SJSA1 (cell line): ENCODE results near the gene TRAPPC2L. TPM values are rescaled to one million over a fixed set of nuclear protein-coding genes. Genes with fewer than 3 reads are reported as not detected.
"Not testable (repeated sequence)": the region's sequence is repeated elsewhere in the genome, so short reads cannot be mapped to it uniquely, and the experiment has no call there.

Experiments used
- DNase-seq, 2 experiments: peaks; one replicate each; pipeline ENCODE4 v3.0.0-alpha.2; 2015 to 2020; ENCODE audit warnings: low spot score in 2 of 2, low read depth in 1 of 2
- H3K27ac ChIP-seq: fragments of 250-450 bp; sonication (Bioruptor Pico); 2 replicates; pipeline ENCODE4 v1.5.1; 2020; ENCODE audit warnings: mild to moderate bottlenecking, moderate library complexity
- H3K27me3 ChIP-seq: fragments of 250-450 bp; sonication (Bioruptor Pico); replicated peaks from 2 replicates; pipeline ENCODE4 v1.5.1; 2020; ENCODE audit warnings: mild to moderate bottlenecking, moderate library complexity
- H3K36me3 ChIP-seq: fragments of 250-450 bp; sonication (Bioruptor Pico); 2 replicates; pipeline ENCODE4 v1.5.1; 2020; ENCODE audit warnings: mild to moderate bottlenecking
- H3K4me1 ChIP-seq: fragments of 250-450 bp; sonication (Bioruptor Pico); replicated peaks from 2 replicates; pipeline ENCODE4 v1.6.1; 2021; ENCODE audit warnings: mild to moderate bottlenecking
- H3K4me3 ChIP-seq: fragments of 250-450 bp; sonication (Bioruptor Pico); 2 replicates; pipeline ENCODE4 v1.5.1; 2020; ENCODE audit warnings: mild to moderate bottlenecking
- H3K9me3 ChIP-seq: fragments of 250-450 bp; sonication (Bioruptor Pico); replicated peaks from 2 replicates; pipeline ENCODE4 v1.5.1; 2020; ENCODE audit warnings: mild to moderate bottlenecking
- total RNA-seq: library from RNA; depleted of rRNA; stranded (reverse); fragments of >200 nt; shearing (Covaris generic); gene quantifications from 2 replicates; pipeline ENCODE4 v1.2.3, GENCODE V29; 2014

TRAPPC2L gene
- total RNA-seq, 1 experiment from 2014 or later = 27.5 TPM

GRCh38 chr16:88885693-88886280, 28.9 kb downstream of the TRAPPC2L start:
- no peaks in the 10 kb centered on the region for H3K4me1 ChIP-seq
- no peak overlapping the region for H3K27ac ChIP-seq
- H3K4me3 ChIP-seq = no peak overlapping the region
- no peaks in the 10 kb centered on the region for H3K27me3 ChIP-seq
- no peak for DNase-seq
- H3K36me3 ChIP-seq = no peaks in the 10 kb centered on the region
- H3K9me3 ChIP-seq = no peaks in the 10 kb centered on the region

DNA sequence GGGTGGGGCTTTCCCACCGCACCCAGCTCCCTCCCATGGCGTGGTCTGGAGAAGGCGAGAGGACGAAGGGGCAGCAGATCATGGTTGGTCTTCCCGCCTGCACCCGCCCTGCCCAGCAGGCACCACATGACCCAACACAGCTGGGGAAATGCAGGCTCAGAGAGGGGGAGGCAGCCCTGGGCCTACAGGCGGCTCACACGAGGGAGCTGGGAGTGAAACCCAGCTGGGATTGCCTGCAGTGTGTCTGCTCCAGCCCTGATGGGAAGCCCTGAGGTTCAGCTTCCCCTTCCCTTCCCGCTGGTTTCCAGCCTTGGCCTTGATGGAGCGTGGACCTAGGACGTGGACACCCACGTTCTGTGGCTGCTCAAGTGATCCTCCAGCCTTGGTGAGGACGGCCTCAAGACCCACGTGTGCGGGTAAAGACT, 29.5 kb downstream of the TRAPPC2L start:
- H3K4me1 ChIP-seq = no peaks in the 10 kb centered on the region
- no peak for DNase-seq
- no peaks in the 10 kb centered on the region for H3K36me3 ChIP-seq
- no peak overlapping the region for H3K4me3 ChIP-seq
- no peaks in the 10 kb centered on the region for H3K9me3 ChIP-seq
- H3K27ac ChIP-seq = no peak overlapping the region
- no peaks in the 10 kb centered on the region for H3K27me3 ChIP-seq

GRCh38 chr16:88886845-88887521, 30.1 kb downstream of the TRAPPC2L start:
- H3K4me1 ChIP-seq = no peaks in the 10 kb centered on the region
- no peaks in the 10 kb centered on the region for H3K27me3 ChIP-seq
- DNase-seq = no peak
- no peak overlapping the region for H3K4me3 ChIP-seq
- H3K36me3 ChIP-seq = no peaks in the 10 kb centered on the region
- H3K9me3 ChIP-seq = no peaks in the 10 kb centered on the region
- H3K27ac ChIP-seq = no peak overlapping the region

- H3K4me1 ChIP-seq = no peaks in the 10 kb centered on the region
- H3K27ac ChIP-seq = no peak overlapping the region
Observed at GRCh38 chr16:88888057-88888456, 31.1 kb downstream of the TRAPPC2L start.

DNA sequence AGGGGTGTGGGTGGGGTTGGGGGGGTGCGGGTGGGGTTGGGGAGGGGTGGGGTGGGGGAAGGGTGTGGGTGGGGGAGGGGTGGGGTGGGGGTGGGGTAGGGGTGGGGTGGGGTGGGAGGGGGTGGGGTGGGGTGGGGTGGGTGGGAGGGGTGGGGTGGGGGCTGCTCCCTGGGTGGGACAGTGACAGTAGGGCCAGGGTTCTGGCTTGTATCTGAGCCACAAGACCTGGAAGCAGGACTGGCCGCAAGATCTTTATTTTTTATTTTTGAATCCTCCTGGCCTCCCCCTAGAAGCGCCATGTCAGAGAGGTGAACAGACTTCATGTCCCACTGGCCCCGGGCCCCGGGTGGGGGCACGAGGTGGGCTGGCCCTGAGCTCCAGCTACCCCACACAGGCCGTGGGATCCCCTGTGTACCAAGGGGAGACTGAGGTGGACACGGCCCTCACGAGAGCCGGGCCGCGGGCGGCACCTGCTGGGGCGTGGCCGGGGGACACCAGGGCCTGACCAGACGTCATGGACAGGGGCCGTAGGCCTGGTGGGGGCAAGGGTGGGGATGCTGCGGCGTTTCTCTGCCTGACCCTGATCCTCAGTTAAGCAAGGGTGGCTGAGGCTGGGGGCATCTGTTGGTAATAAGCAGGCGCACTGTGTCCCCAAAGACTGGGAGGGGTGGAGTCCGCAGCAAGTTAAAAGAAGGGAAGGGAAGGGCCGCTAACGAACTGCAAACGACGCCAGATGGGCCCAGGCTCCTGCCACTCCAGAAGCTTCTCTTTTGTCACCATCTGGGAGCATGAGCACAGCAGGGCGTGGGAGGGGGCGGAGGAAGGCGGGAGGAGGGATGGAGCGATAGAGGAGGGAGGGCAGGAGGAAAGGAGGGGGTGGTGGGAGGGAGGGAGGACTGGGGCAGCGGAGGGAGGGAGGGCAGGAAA, 31.8 kb downstream of the TRAPPC2L start:
- Histone ChIP-seq H3K27ac (no peak overlapping the region), H3K9me3 (no peaks in the 10 kb centered on the region), H3K4me3 (no peak overlapping the region), H3K4me1 (no peaks in the 10 kb centered on the region), H3K27me3 (no peaks in the 10 kb centered on the region), H3K36me3 (no peaks in the 10 kb centered on the region)
- DNase-seq = no peak

More at GRCh38 chr16:88888057-88888456, 31.1 kb downstream of the TRAPPC2L start:
- no peak for DNase-seq
- no peak overlapping the region for H3K4me3 ChIP-seq
- no peaks in the 10 kb centered on the region for H3K36me3 ChIP-seq
- no peaks in the 10 kb centered on the region for H3K27me3 ChIP-seq
- no peaks in the 10 kb centered on the region for H3K9me3 ChIP-seq

GRCh38 chr16:88889702-88890352, 32.9 kb downstream of the TRAPPC2L start:
- not testable (repeated sequence) for H3K9me3 ChIP-seq, H3K27me3 ChIP-seq, H3K36me3 ChIP-seq, H3K4me3 ChIP-seq, H3K27ac ChIP-seq, H3K4me1 ChIP-seq, DNase-seq

DNA sequence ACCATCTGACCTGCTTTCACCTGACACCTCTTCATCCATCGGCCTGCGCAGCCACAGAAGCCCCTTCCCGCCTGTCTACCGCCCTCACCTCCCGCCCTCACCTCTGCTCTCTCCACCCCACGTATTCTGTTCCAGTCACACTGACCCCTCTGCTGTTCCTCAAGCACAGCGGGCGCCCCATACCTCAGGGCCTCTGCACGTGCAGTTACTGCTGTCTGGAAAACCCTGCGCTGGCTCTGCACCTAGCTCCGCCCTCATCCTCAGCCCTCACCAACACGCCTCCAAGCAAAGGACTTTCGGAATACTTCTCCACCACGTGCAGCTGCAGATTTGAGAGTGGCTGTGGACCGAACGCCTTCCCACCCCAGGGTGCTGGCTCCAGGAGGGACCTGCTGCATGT, 34.2 kb downstream of the TRAPPC2L start:
- H3K9me3 ChIP-seq = no peaks in the 10 kb centered on the region
- no peak overlapping the region for H3K4me3 ChIP-seq
- no peaks in the 10 kb centered on the region for H3K36me3 ChIP-seq
- DNase-seq = no peak
- no peaks in the 10 kb centered on the region for H3K27me3 ChIP-seq
- H3K4me1 ChIP-seq = no peaks in the 10 kb centered on the region
- no peak overlapping the region for H3K27ac ChIP-seq

- H3K36me3 ChIP-seq = no peaks in the 10 kb centered on the region
- no peak overlapping the region for H3K27ac ChIP-seq
- no peak for DNase-seq
- H3K9me3 ChIP-seq = no peaks in the 10 kb centered on the region
- H3K4me3 ChIP-seq = no peak overlapping the region
- H3K4me1 ChIP-seq = no peaks in the 10 kb centered on the region
- H3K27me3 ChIP-seq = no peaks in the 10 kb centered on the region
Observed at GRCh38 chr16:88892065-88892464, 35.1 kb downstream of the TRAPPC2L start.

GRCh38 chr16:88893127-88893968, 36.4 kb downstream of the TRAPPC2L start:
- Histone ChIP-seq H3K4me1 (no peaks in the 10 kb centered on the region), H3K27ac (no peak overlapping the region), H3K36me3 (no peaks in the 10 kb centered on the region), H3K4me3 (no peak overlapping the region), H3K27me3 (peaks cover 8% of the 10 kb centered on the region), H3K9me3 (no peaks in the 10 kb centered on the region)
- DNase-seq = no peak

- H3K4me3 ChIP-seq, H3K27me3 ChIP-seq, H3K27ac ChIP-seq, H3K36me3 ChIP-seq, DNase-seq, H3K4me1 ChIP-seq, H3K9me3 ChIP-seq: not testable (repeated sequence)
Observed at GRCh38 chr16:88894266-88894665, 37.3 kb downstream of the TRAPPC2L start.

DNA sequence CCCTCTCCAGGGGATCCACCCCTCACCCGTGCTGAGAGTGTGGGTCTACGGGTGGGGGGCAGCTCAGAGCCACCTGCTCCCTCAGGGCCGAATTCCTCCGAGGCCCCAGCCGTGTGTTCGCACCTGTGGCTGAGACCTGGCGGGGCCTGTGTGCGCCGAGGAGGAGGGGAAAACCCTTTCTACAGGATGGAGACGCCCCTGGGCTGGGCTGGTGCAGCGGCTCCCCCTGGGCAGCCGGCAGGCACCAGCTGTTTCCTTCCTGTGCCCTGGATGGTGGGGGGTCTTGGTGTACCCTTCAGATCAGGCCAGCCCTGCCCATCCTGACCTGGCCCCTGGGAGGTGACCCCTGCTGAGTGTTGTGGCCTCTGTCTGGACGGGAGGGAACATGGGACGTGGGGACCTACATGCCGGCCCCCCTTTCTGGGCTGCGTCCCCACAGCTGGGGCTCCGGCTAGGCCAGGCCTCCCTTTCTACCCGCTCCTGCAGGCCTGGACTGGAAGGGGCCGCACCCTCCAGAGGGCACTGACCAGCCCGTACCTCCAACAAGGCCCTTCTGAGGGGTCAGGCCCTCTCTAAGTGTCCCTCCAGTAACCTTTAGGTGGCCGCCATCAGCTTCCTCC, 37.9 kb downstream of the TRAPPC2L start:
- Histone ChIP-seq H3K9me3 (no peaks in the 10 kb centered on the region), H3K27ac (no peak overlapping the region), H3K36me3 (no peaks in the 10 kb centered on the region), H3K27me3 (peaks cover 9% of the 10 kb centered on the region), H3K4me1 (no peaks in the 10 kb centered on the region), H3K4me3 (no peak overlapping the region)
- DNase-seq = no peak

DNA sequence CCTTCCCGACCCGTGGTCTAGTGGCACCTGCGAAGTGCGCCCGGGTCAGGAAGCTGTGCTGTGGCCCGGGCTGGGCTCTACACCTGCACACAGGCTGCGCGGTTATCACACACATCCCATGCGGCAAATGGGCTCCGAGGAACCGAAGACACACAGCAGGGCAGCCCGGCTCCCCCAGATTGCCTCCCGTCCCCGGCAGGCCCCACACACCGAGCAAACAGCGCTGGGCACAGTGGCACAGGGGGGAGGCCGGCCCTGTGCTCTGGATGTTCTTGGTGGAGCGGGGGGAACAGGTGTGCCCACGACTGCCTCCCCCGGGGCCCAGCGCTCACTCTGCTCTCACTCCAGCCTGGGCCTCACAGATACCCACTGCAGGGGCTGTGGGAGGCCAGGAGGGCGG, 38.4 kb downstream of the TRAPPC2L start:
- Histone ChIP-seq H3K9me3 (no peaks in the 10 kb centered on the region), H3K4me3 (no peak overlapping the region), H3K36me3 (no peaks in the 10 kb centered on the region), H3K27ac (no peak overlapping the region), H3K4me1 (no peaks in the 10 kb centered on the region), H3K27me3 (peaks cover 9% of the 10 kb centered on the region)
- no peak for DNase-seq
